Measurements from ENCODE around the gene SORBS1.

- TF ChIP-seq CTCF (IDR thresholded peaks at IDR 0.05; ENCODE audit: insufficient read depth, low read length) (no peak), SPI1 (IDR thresholded peaks at IDR 0.05; ENCODE audit: borderline replicate concordance, low read depth) (no peak), POLR2AphosphoS5 (IDR thresholded peaks at IDR 0.05; ENCODE audit: low read depth) (no peak), GABPA (IDR thresholded peaks at IDR 0.05; ENCODE audit: low read depth) (no peak)
These were observed 223.6 kb downstream of the SORBS1 start for GRCh38 chr10:95337423-95338160.
